NCI-H1436 (cell line): ENCODE data around the gene ZFP36L2.

Experiments used
- DNase-seq: peaks from one replicate; lab custom pipeline; 2025; lab: John Stamatoyannopoulos, UW

Gene ZFP36L2

GRCh38 chr2:43186321-43186678, 40.1 kb downstream of the ZFP36L2 start:
- DNase-seq, result no peak

GRCh38 chr2:43185146-43185545, 41.3 kb downstream of the ZFP36L2 start:
- DNase-seq, result no peak

- no peak for DNase-seq
Observed at GRCh38 chr2:43184339-43184895, 42.0 kb downstream of the ZFP36L2 start.

- no peak for DNase-seq
Observed at GRCh38 chr2:43183743-43184142, 42.7 kb downstream of the ZFP36L2 start.

- DNase-seq, result no peak
Observed at GRCh38 chr2:43180897-43181296, 45.5 kb downstream of the ZFP36L2 start.

- no peak for DNase-seq
Observed at GRCh38 chr2:43179942-43180341, 46.5 kb downstream of the ZFP36L2 start.

GRCh38 chr2:43178602-43179542, 47.5 kb downstream of the ZFP36L2 start:
- peak; percentile 38 for DNase-seq

GRCh38 chr2:43178055-43178598, 48.3 kb downstream of the ZFP36L2 start:
- DNase-seq, result no peak

- DNase-seq, result no peak
Observed at GRCh38 chr2:43176449-43176848, 50.0 kb downstream of the ZFP36L2 start.

- no peak for DNase-seq
Observed at GRCh38 chr2:43175876-43176275, 50.5 kb downstream of the ZFP36L2 start.

GRCh38 chr2:43175020-43175441, 51.4 kb downstream of the ZFP36L2 start:
- no peak for DNase-seq

- no peak for DNase-seq
Observed at GRCh38 chr2:43174368-43174916, 52.0 kb downstream of the ZFP36L2 start.
